ENCODE results near the gene TPPP.

DNA sequence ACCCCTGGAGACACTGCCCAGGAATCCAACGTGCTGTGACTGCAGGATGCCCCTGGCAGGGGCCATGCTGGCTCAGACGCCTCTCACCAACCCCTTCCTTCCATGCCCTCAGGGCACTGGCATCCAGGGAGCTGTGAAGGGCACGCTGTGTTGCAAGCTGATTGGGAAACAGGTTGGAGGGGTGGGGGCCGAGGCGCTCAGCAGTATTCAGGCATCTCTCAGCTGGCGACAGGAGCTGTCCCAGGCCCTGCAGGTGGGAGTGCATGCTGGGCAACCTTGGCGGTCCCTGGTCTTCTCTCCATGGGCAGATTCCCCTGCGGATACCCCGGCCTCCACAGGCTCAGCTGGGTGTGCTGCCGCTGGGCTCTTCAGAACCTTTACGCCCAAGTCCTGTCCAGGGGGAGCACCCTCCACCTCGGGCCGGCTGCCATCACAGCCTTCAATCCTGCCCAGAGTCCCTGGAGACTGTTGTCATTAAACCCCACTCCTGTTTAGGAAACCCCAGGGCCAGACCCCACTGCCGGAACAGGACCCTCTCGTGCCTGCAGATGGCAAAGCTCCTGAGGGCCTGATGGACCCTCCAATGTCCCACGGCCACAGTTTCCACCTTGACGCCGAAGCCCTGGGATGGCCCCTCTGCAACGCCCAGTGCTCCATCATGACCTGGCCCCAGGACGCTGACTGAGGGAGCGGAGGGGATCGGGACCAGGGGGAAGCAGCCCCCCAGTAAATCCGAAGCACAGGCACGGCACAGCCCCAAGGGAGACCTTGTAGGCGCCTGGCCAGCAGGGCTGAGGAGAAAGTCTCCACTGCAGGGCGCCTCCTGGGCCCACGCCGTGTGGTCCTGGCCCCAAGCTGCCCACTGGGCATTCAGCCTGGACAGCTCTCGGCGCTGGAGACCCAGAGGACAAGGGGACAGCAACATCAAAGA is 9.3 kb downstream of the TPPP start:
- TF ChIP-seq CTCF (IDR thresholded peaks at IDR 0.05; ENCODE audit: insufficient read depth, low read depth, low read length) (no peak), EZH2 (IDR thresholded peaks at IDR 0.05; ENCODE audit: insufficient read depth, low read length) (no peak)

Data from astrocyte (in vitro differentiated cells and primary cell).